Psoas muscle (tissue), 8 donors: ENCODE measurements around the gene RNF7. TPM values are rescaled to one million over a fixed set of nuclear protein-coding genes. Genes with fewer than 3 reads are reported as not detected.

ENCODE experiments used
- ATAC-seq, 4 donors: fragments of 200-7000 bp; cut with Tn5 transposase; one replicate each; pipeline ENCODE4 v1.9.1; 2020; ENCODE audit warnings: moderate library complexity in 3 of 4, mild to moderate bottlenecking in 2 of 4
- DNase-seq, 2 donors: peaks; one replicate each; pipeline ENCODE4 v3.0.0-alpha.2; 2020
- H3K27ac ChIP-seq: fragments of 200-600 bp; one replicate; pipeline ENCODE4 v1.8.0; 2022
- H3K27me3 ChIP-seq, 3 donors: fragments of 200-600 bp in 1 of 3; one replicate each; pipeline versions ENCODE4 v1.6.1 to v1.8.0; 2013 to 2022; ENCODE audit warnings: low read length in 2 of 3, mild to moderate bottlenecking in 2 of 3, moderate library complexity in 1 of 3; ENCODE audit not compliant: insufficient read depth in 3 of 3
- H3K36me3 ChIP-seq, 2 donors: fragments of 200-600 bp in 1 of 2; one replicate each; pipeline versions ENCODE4 v1.6.1 to v1.8.0; 2013 to 2022; ENCODE audit warnings: low read depth in 1 of 2, mild to moderate bottlenecking in 1 of 2, moderate library complexity in 1 of 2; ENCODE audit not compliant: insufficient read depth in 1 of 2
- H3K4me1 ChIP-seq: fragments of 200-600 bp; one replicate; pipeline ENCODE4 v1.8.0; 2022
- H3K4me3 ChIP-seq: fragments of 200-600 bp; one replicate; pipeline ENCODE4 v1.8.0; 2022; ENCODE audit warnings: mild to moderate bottlenecking
- H3K9me3 ChIP-seq: fragments of 200-600 bp; one replicate; pipeline ENCODE4 v1.8.0; 2022
- CTCF ChIP-seq: fragments of 200-600 bp; IDR thresholded peaks from one replicate; pipeline ENCODE4 v1.8.0; 2022; ENCODE audit warnings: antibody characterized with exemption
- WGBS, 3 donors: extraction: QIAGEN DNeasy Blood & Tissue Kit; methylation state at CpG; one replicate each; pipeline versions ENCODE4 v1.1.6 to v1.1.7; 2013; 5-methylcytosine and 5-hydroxymethylcytosine counted together
- intact Hi-C, 2 donors: fragments of 100-400 bp; cut with DNase I; formaldehyde crosslinking; loops; one replicate each; pipeline versions ENCODE4 v1.11.0 to v1.14.2; 2022
- polyA plus RNA-seq, 3 donors: library from polyadenylated mRNA; stranded (reverse); fragments of 200-250 nt; gene quantifications; one replicate each; pipeline ENCODE4 v1.2.3, GENCODE V29; 2013
- total RNA-seq, 4 donors: library from RNA; stranded (reverse); fragmentation: NEBNext Ultra II Directional in 2 of 4; extraction: Animal tissue kit (Norgen Biotek cat#: 25700) in 2 of 4; gene quantifications; one replicate each; pipeline versions ENCODE4 v1.2.1 to v1.2.4, GENCODE V29; 2021 to 2023
- donor health status: healthy with polysubstance abuse.
- donor health status: DM: no; HTN: no; CAD: no; lungs with moderate emphysema.
- donor health status: Bipolar disorder and iron deficiency.
- donor health status: healthy.
- donor health status: DM: yes; HTN: yes; CAD: no.
- donor health status: DM: no; HTN: no; CAD: no.
- donor health status: DM: no; HTN: no; CAD: no.
- donor health status: DM: yes; HTN: yes; CAD: no.

Gene RNF7
- total and polyA plus RNA-seq, 7 donors: 87.1 to 191 (median 113) TPM

GRCh38 chr3:141710121-141710520 lies 28.0 kb upstream of the RNF7 start:
- H3K4me3 ChIP-seq: no peak overlapping the region
- H3K27me3 ChIP-seq: no peaks in the 10 kb centered on the region
- intact Hi-C loops: no loop called here
- ATAC-seq: no peak
- no peak overlapping the region for H3K27ac ChIP-seq
- H3K4me1 ChIP-seq: no peaks in the 10 kb centered on the region
- TF ChIP-seq CTCF: no peak
- no peaks in the 10 kb centered on the region for H3K9me3 ChIP-seq
- no peak for DNase-seq
- WGBS, 3 donors: 88 to 93% (median 89%) methylated on average over 6 of the region's 6 CpGs
- no peaks in the 10 kb centered on the region for H3K36me3 ChIP-seq

- intact Hi-C loops: no loop called here
- no peak for DNase-seq
- 27 to 43% (median 30%) methylated on average over 6 of the region's 6 CpGs for WGBS, 3 donors
- Histone ChIP-seq H3K36me3 (no peaks in the 10 kb centered on the region), H3K27me3 (no peaks in the 10 kb centered on the region), H3K4me1 (no peaks in the 10 kb centered on the region), H3K27ac (no peak overlapping the region), H3K4me3 (no peak overlapping the region), H3K9me3 (no peaks in the 10 kb centered on the region)
- no peak for ATAC-seq
- TF ChIP-seq CTCF: no peak
Measured at GRCh38 chr3:141710888-141711616, 27.0 kb upstream of the RNF7 start.

- Histone ChIP-seq H3K27ac (no peak overlapping the region), H3K36me3 (no peaks in the 10 kb centered on the region), H3K27me3 (no peaks in the 10 kb centered on the region), H3K9me3 (no peaks in the 10 kb centered on the region), H3K4me3 (no peak overlapping the region), H3K4me1 (no peaks in the 10 kb centered on the region)
- TF ChIP-seq CTCF: no peak
- no peak for DNase-seq
- WGBS, 3 donors: 71 to 100% (median 95%) methylated on average over 1 of the region's 1 CpG
- intact Hi-C loops: no loop called here
- ATAC-seq: no peak
Measured at GRCh38 chr3:141714671-141715070, 23.4 kb upstream of the RNF7 start.

- H3K4me3 ChIP-seq: no peak overlapping the region
- DNase-seq (no peak), ATAC-seq (no peak)
- H3K27me3 ChIP-seq: no peaks in the 10 kb centered on the region
- no peaks in the 10 kb centered on the region for H3K9me3 ChIP-seq
- intact Hi-C loops: no loop called here
- H3K27ac ChIP-seq: no peak overlapping the region
- no peaks in the 10 kb centered on the region for H3K4me1 ChIP-seq
- TF ChIP-seq CTCF: no peak
- no peaks in the 10 kb centered on the region for H3K36me3 ChIP-seq
- WGBS, 3 donors: 91 to 93% (median 92%) methylated on average over 2 of the region's 2 CpGs
Measured at GRCh38 chr3:141722081-141722480, 16.0 kb upstream of the RNF7 start.

GRCh38 chr3:141722648-141723047 lies 15.4 kb upstream of the RNF7 start:
- intact Hi-C loops: no loop called here
- H3K27ac ChIP-seq: no peak overlapping the region
- H3K4me3 ChIP-seq: no peak overlapping the region
- no peaks in the 10 kb centered on the region for H3K36me3 ChIP-seq
- 84 to 87% (median 85%) methylated on average over 2 of the region's 2 CpGs for WGBS, 3 donors
- H3K27me3 ChIP-seq: peaks cover 0 to 2% (median 0%) of the 10 kb centered on the region in 3 donors
- H3K9me3 ChIP-seq: no peaks in the 10 kb centered on the region
- no peak for DNase-seq
- no peak for ATAC-seq
- H3K4me1 ChIP-seq: no peaks in the 10 kb centered on the region
- no peak for TF ChIP-seq CTCF
